ENCODE results near the gene SH3PXD2A. TPM values are rescaled to one million over a fixed set of nuclear protein-coding genes. Genes with fewer than 3 reads are reported as not detected.

The SH3PXD2A gene
- total and polyA plus RNA-seq, 8 donors: 3.9 to 16.4 (median 8.0) TPM

GRCh38 chr10:103742824-103743223 is 112.6 kb downstream of the SH3PXD2A start:
- intact Hi-C loops (cut with DNase I): no loop called here
- DNase-seq (no peak), ATAC-seq (no peak), FAIRE-seq (no peak)
- H3K4me1 ChIP-seq: no peaks in the 10 kb centered on the region
- no peak overlapping the region for H3K4me3 ChIP-seq
- no peak overlapping the region for H3K27ac ChIP-seq
- no peaks in the 10 kb centered on the region for H3K36me3 ChIP-seq
- no peaks in the 10 kb centered on the region for H3K27me3 ChIP-seq
- WGBS, 2 donors: 76 to 82% methylated on average over 6 of the region's 6 CpGs
- TF ChIP-seq CTCF (IDR thresholded peaks at IDR 0.05): no peak
- H3K9me3 ChIP-seq: no peaks in the 10 kb centered on the region

GRCh38 chr10:103740611-103741010 is 114.8 kb downstream of the SH3PXD2A start:
- Histone ChIP-seq H3K4me3 (no peak overlapping the region), H3K27me3 (no peaks in the 10 kb centered on the region), H3K4me1 (no peaks in the 10 kb centered on the region), H3K27ac (no peak overlapping the region), H3K36me3 (no peaks in the 10 kb centered on the region), H3K9me3 (no peaks in the 10 kb centered on the region)
- DNase-seq: no peak
- intact Hi-C loops (cut with DNase I): no loop called here
- ATAC-seq: no peak
- WGBS, 2 donors: 76 to 83% methylated on average over 5 of the region's 5 CpGs
- no peak for FAIRE-seq
- TF ChIP-seq CTCF (IDR thresholded peaks at IDR 0.05): no peak

GRCh38 chr10:103739039-103739764 is 116.2 kb downstream of the SH3PXD2A start:
- intact Hi-C loops (cut with DNase I): no loop called here
- FAIRE-seq (no peak), DNase-seq (peak in 2 of 6 donors; percentile 32 to 39), ATAC-seq (peak in 3 of 4 donors; percentile 71 to 79 (median 73))
- Histone ChIP-seq H3K4me1 (no peaks in the 10 kb centered on the region), H3K9me3 (no peaks in the 10 kb centered on the region), H3K4me3 (no peak overlapping the region), H3K36me3 (no peaks in the 10 kb centered on the region), H3K27me3 (no peaks in the 10 kb centered on the region), H3K27ac (peak overlapping the region in 1 of 4 donors; percentile 52)
- TF ChIP-seq CTCF (IDR thresholded peaks at IDR 0.05): no peak
- 55 to 60% methylated on average over 13 of the region's 13 CpGs for WGBS, 2 donors

- no peak overlapping the region for H3K4me3 ChIP-seq
- no peaks in the 10 kb centered on the region for H3K36me3 ChIP-seq
- WGBS, 2 donors: 85 to 90% methylated on average over 14 of the region's 14 CpGs
- DNase-seq: no peak
- intact Hi-C loops (cut with DNase I): no loop called here
- peaks cover under 1 to 3% (median 1%) of the 10 kb centered on the region in 3 donors for H3K4me1 ChIP-seq
- no peak for ATAC-seq
- no peak for TF ChIP-seq CTCF (IDR thresholded peaks at IDR 0.05)
- H3K27me3 ChIP-seq: no peaks in the 10 kb centered on the region
- FAIRE-seq: no peak
- no peaks in the 10 kb centered on the region for H3K9me3 ChIP-seq
- H3K27ac ChIP-seq: no peak overlapping the region
These were observed 117.5 kb downstream of the SH3PXD2A start for GRCh38 chr10:103737735-103738367.

- Histone ChIP-seq H3K36me3 (no peaks in the 10 kb centered on the region), H3K27me3 (no peaks in the 10 kb centered on the region), H3K4me1 (peaks cover 10 to 12% (median 11%) of the 10 kb centered on the region in 3 donors), H3K27ac (no peak overlapping the region), H3K4me3 (no peak overlapping the region), H3K9me3 (no peaks in the 10 kb centered on the region)
- no peak for DNase-seq
- FAIRE-seq: no peak
- intact Hi-C loops (cut with DNase I): no loop called here
- no peak for ATAC-seq
- no peak for TF ChIP-seq CTCF (IDR thresholded peaks at IDR 0.05)
- 69 to 78% methylated on average over 3 of the region's 3 CpGs for WGBS, 2 donors
These were observed 118.6 kb downstream of the SH3PXD2A start for GRCh38 chr10:103736763-103737162.

All from pancreas (tissue), 10 donors.